ENCODE data around the gene CCDC192. TPM values are rescaled to one million over a fixed set of nuclear protein-coding genes. Genes with fewer than 3 reads are reported as not detected.

Gene CCDC192
- polyA plus RNA-seq, 1 donor from 2014 or later = not detected

- H3K9me3 ChIP-seq (ENCODE audit: low read length) = no peaks in the 10 kb centered on the region
- no peaks in the 10 kb centered on the region for H3K36me3 ChIP-seq (ENCODE audit: insufficient read depth, low read length)
- no peak overlapping the region for H2AFZ ChIP-seq (ENCODE audit: low read depth, low read length)
- H3K27ac ChIP-seq (ENCODE audit: low read length) = no peak overlapping the region
- no peak overlapping the region for H3K9ac ChIP-seq (ENCODE audit: low read length)
- no peak overlapping the region for H3K4me3 ChIP-seq (ENCODE audit: low read length)
- no peaks in the 10 kb centered on the region for H3F3A ChIP-seq (ENCODE audit: insufficient read depth, low read length, poor library complexity, severe bottlenecking)
- no peak overlapping the region for H3K4me2 ChIP-seq (ENCODE audit: low read length)
- no peaks in the 10 kb centered on the region for H4K20me1 ChIP-seq (ENCODE audit: insufficient read depth)
- H3K79me2 ChIP-seq (replicated peaks; ENCODE audit: insufficient read depth, low read length) = no peaks in the 10 kb centered on the region
- no peak for TF ChIP-seq POLR2AphosphoS5 (IDR thresholded peaks at IDR 0.05)
- no peak for TF ChIP-seq REST (IDR thresholded peaks at IDR 0.05; ENCODE audit: borderline replicate concordance)
- no peak for TF ChIP-seq MXI1 (conservative IDR thresholded peaks at IDR 0.05; ENCODE audit: poor library complexity, severe bottlenecking)
- TF ChIP-seq CTCF (IDR thresholded peaks at IDR 0.05; ENCODE audit: poor library complexity, severe bottlenecking) = no peak
- TF ChIP-seq SMC3 (conservative IDR thresholded peaks at IDR 0.05; ENCODE audit: poor library complexity) = no peak
- no peak for TF ChIP-seq RAD21 (conservative IDR thresholded peaks at IDR 0.05)
- no peak for TF ChIP-seq EP300 (conservative IDR thresholded peaks at IDR 0.05; ENCODE audit: poor library complexity, severe bottlenecking)
- H3K9me2 ChIP-seq (ENCODE audit: insufficient read depth, low read length) = no peaks in the 10 kb centered on the region
- H3K27me3 ChIP-seq (ENCODE audit: insufficient read depth, low read depth, low read length) = no peaks in the 10 kb centered on the region
Measured at GRCh38 chr5:127741412-127741811, 38.2 kb downstream of the CCDC192 start.

- H2AFZ ChIP-seq (ENCODE audit: low read depth, low read length) = no peak overlapping the region
- no peak overlapping the region for H3K4me2 ChIP-seq (ENCODE audit: low read length)
- no peak for TF ChIP-seq MXI1 (conservative IDR thresholded peaks at IDR 0.05; ENCODE audit: poor library complexity, severe bottlenecking)
- no peak for TF ChIP-seq POLR2AphosphoS5 (IDR thresholded peaks at IDR 0.05)
- no peak for TF ChIP-seq EP300 (conservative IDR thresholded peaks at IDR 0.05; ENCODE audit: poor library complexity, severe bottlenecking)
- TF ChIP-seq EZH2 (IDR thresholded peaks at IDR 0.05; ENCODE audit: borderline replicate concordance, insufficient read depth, low read length, poor library complexity, severe bottlenecking) = no peak
- no peak for TF ChIP-seq CTCF (IDR thresholded peaks at IDR 0.05; ENCODE audit: poor library complexity, severe bottlenecking)
- TF ChIP-seq TAF1 (IDR thresholded peaks at IDR 0.05; ENCODE audit: low read depth) = no peak
- no peak for TF ChIP-seq SMC3 (conservative IDR thresholded peaks at IDR 0.05; ENCODE audit: poor library complexity)
- TF ChIP-seq RAD21 (conservative IDR thresholded peaks at IDR 0.05) = no peak
- TF ChIP-seq REST (IDR thresholded peaks at IDR 0.05; ENCODE audit: borderline replicate concordance) = no peak
- no peaks in the 10 kb centered on the region for H3K9me3 ChIP-seq (ENCODE audit: low read length)
- no peak overlapping the region for H3K27ac ChIP-seq (ENCODE audit: low read length)
- H3K9ac ChIP-seq (ENCODE audit: low read length) = no peak overlapping the region
- H3K36me3 ChIP-seq (ENCODE audit: insufficient read depth, low read length) = no peaks in the 10 kb centered on the region
- H3K9me2 ChIP-seq (ENCODE audit: insufficient read depth, low read length) = no peaks in the 10 kb centered on the region
- H3F3A ChIP-seq (ENCODE audit: insufficient read depth, low read length, poor library complexity, severe bottlenecking) = no peaks in the 10 kb centered on the region
- H3K4me3 ChIP-seq (ENCODE audit: low read length) = no peak overlapping the region
- no peaks in the 10 kb centered on the region for H3K79me2 ChIP-seq (replicated peaks; ENCODE audit: insufficient read depth, low read length)
- H4K20me1 ChIP-seq (ENCODE audit: insufficient read depth) = no peaks in the 10 kb centered on the region
- no peaks in the 10 kb centered on the region for H3K27me3 ChIP-seq (ENCODE audit: insufficient read depth, low read depth, low read length)
Measured at GRCh38 chr5:127744241-127744640, 41.0 kb downstream of the CCDC192 start.

Measured in neural cell (in vitro differentiated cells).